ENCODE data around the gene ITGA2B.

The ITGA2B gene

GRCh38 chr17:44352828-44353671, 36.4 kb downstream of the ITGA2B start:
- DNase-seq = peak; percentile 12
- H3K27ac ChIP-seq = no peak overlapping the region

GRCh38 chr17:44351961-44352827, 37.3 kb downstream of the ITGA2B start:
- no peaks in the 10 kb centered on the region for H3K27me3 ChIP-seq (ENCODE audit: insufficient read depth, low read depth, severe bottlenecking)
- H3K36me3 ChIP-seq = peaks cover 49% of the 10 kb centered on the region
- no peaks in the 10 kb centered on the region for H3K9me3 ChIP-seq (ENCODE audit: severe bottlenecking)
- H3K27ac ChIP-seq = no peak overlapping the region; the same call in 1 of the 2 replicates
- H3K4me3 ChIP-seq (ENCODE audit: low read depth, low read length) = no peak overlapping the region
- DNase-seq = peak; percentile 9
- TF ChIP-seq, protein P1, sequence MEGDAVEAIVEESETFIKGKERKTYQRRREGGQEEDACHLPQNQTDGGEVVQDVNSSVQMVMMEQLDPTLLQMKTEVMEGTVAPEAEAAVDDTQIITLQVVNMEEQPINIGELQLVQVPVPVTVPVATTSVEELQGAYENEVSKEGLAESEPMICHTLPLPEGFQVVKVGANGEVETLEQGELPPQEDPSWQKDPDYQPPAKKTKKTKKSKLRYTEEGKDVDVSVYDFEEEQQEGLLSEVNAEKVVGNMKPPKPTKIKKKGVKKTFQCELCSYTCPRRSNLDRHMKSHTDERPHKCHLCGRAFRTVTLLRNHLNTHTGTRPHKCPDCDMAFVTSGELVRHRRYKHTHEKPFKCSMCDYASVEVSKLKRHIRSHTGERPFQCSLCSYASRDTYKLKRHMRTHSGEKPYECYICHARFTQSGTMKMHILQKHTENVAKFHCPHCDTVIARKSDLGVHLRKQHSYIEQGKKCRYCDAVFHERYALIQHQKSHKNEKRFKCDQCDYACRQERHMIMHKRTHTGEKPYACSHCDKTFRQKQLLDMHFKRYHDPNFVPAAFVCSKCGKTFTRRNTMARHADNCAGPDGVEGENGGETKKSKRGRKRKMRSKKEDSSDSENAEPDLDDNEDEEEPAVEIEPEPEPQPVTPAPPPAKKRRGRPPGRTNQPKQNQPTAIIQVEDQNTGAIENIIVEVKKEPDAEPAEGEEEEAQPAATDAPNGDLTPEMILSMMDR (IDR thresholded peaks at IDR 0.05; ENCODE audit: low read depth, low read length) = no peak

More at GRCh38 chr17:44352828-44353671, 36.4 kb downstream of the ITGA2B start:
- Histone ChIP-seq H3K27me3 (ENCODE audit: insufficient read depth, low read depth, severe bottlenecking) (no peaks in the 10 kb centered on the region), H3K4me3 (ENCODE audit: low read depth, low read length) (no peak overlapping the region), H3K9me3 (ENCODE audit: severe bottlenecking) (no peaks in the 10 kb centered on the region), H3K36me3 (peaks cover 53% of the 10 kb centered on the region)
- TF ChIP-seq, protein P1 (IDR thresholded peaks at IDR 0.05; ENCODE audit: low read depth, low read length) = no peak

DNA sequence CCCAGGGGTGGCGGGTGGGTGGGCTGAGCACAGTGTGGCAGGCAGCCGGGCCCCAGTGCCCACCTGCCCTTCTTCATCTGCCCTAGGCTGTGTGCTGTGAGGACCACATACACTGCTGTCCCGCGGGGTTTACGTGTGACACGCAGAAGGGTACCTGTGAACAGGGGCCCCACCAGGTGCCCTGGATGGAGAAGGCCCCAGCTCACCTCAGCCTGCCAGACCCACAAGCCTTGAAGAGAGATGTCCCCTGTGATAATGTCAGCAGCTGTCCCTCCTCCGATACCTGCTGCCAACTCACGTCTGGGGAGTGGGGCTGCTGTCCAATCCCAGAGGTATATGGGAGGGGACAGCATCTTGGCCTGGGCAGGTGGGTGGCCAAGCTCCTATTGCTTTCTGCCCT, 38.0 kb downstream of the ITGA2B start:
- no peak overlapping the region for H3K4me3 ChIP-seq (ENCODE audit: low read depth, low read length)
- no peak overlapping the region; the same call in 1 of the 2 replicates for H3K27ac ChIP-seq
- DNase-seq = peak; percentile 8
- no peaks in the 10 kb centered on the region for H3K27me3 ChIP-seq (ENCODE audit: insufficient read depth, low read depth, severe bottlenecking)
- H3K9me3 ChIP-seq (ENCODE audit: severe bottlenecking) = no peaks in the 10 kb centered on the region
- H3K36me3 ChIP-seq = peaks cover 49% of the 10 kb centered on the region
- TF ChIP-seq, protein P1 (IDR thresholded peaks at IDR 0.05; ENCODE audit: low read depth, low read length) = no peak

- peaks cover 42% of the 10 kb centered on the region for H3K36me3 ChIP-seq
- no peak overlapping the region for H3K27ac ChIP-seq
- no peak overlapping the region for H3K4me3 ChIP-seq (ENCODE audit: low read depth, low read length)
- peak; percentile 88 for DNase-seq
- no peaks in the 10 kb centered on the region for H3K27me3 ChIP-seq (ENCODE audit: insufficient read depth, low read depth, severe bottlenecking)
- no peaks in the 10 kb centered on the region for H3K9me3 ChIP-seq (ENCODE audit: severe bottlenecking)
- TF ChIP-seq, protein P1 (IDR thresholded peaks at IDR 0.05; ENCODE audit: low read depth, low read length) = peak; percentile 100
Observed at GRCh38 chr17:44350733-44351226, 38.7 kb downstream of the ITGA2B start.

DNA sequence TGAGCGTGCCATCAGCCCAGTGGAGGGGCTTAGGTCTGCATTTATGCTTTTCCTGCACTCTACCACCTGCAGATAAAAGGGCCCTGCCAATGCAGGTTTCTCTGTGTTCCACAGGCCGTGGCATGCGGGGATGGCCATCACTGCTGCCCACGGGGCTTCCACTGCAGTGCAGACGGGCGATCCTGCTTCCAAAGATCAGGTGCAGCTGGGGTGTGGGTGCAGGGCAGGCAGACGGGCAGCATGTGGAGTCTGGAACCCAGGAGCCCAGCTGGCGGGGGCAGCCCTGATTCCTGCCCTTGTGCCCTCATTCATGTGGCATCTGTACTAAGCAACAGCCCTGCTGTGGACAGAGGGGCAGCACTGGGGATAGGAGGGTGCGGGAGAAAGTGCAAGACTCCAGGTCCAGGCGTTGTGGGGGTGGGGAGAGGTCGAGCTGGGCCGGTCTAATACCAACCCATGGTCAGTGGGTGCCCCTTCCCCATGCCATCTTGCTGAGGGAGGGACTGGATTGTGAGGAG, 39.8 kb downstream of the ITGA2B start:
- Histone ChIP-seq H3K9me3 (ENCODE audit: severe bottlenecking) (no peaks in the 10 kb centered on the region), H3K36me3 (peaks cover 32% of the 10 kb centered on the region)

More for the DNA sequence above, 39.8 kb downstream of the ITGA2B start:
- Histone ChIP-seq H3K27me3 (ENCODE audit: insufficient read depth, low read depth, severe bottlenecking) (no peaks in the 10 kb centered on the region), H3K27ac (no peak overlapping the region), H3K4me3 (ENCODE audit: low read depth, low read length) (no peak overlapping the region)
- TF ChIP-seq, protein P1 (IDR thresholded peaks at IDR 0.05; ENCODE audit: low read depth, low read length) = no peak
- peak; percentile 10 for DNase-seq
